Adrenal gland (tissue), 5 donors: Measurements from ENCODE around the gene DNAJC6.

ENCODE experiments used
- CTCF ChIP-seq, 6 experiments: fragments of 450-650 bp in 4 of 6; fragments of 200-600 bp in 2 of 6; sonication (generic) in 1 of 6; IDR thresholded peaks; 1 replicate in 5 of 6; 2 replicates in 1 of 6; pipeline versions ENCODE4 v1.5.1 to v1.8.0; 2016 to 2021; ENCODE audit warnings: antibody characterized with exemption in 6 of 6, mild to moderate bottlenecking in 2 of 6, moderate library complexity in 1 of 6
- POLR2A ChIP-seq, 2 donors: fragments of 450-650 bp; IDR thresholded peaks; one replicate each; pipeline ENCODE4 v1.6.1; 2017; ENCODE audit warnings: antibody characterized with exemption in 2 of 2, mild to moderate bottlenecking in 2 of 2, moderate library complexity in 1 of 2
- donor health status: DM: no; HTN: no; CAD: no.

DNA sequence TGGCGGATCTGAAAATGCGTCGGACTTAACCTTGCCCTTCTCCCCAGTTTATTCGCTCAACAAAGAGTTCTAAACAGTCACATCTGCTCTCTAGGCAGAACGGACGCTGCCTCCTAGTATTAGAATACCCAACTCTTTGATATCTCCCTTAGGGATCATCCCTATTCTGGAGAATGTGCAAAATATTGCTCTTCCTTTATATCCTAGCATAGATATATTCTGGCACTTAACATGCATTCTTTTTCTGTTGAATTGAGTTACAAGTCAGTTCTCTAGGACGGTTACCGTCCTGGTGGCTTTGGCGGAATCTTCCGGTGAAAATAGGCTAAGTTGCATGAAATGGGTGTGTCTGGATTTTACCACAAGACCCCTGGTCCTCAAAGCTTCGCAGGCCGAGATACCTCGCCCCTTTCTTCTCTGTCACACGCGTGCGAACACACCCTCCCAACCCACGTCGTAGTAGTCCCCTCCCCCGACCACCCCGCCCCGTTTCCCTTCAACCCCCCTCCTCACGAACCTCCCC lies 501 bp upstream of the DNAJC6 start:
- TF ChIP-seq CTCF (IDR thresholded peaks at IDR 0.05) (no peak), POLR2A (IDR thresholded peaks at IDR 0.05) (no peak)
